ENCODE measurements around the gene KIAA0753.

DNA sequence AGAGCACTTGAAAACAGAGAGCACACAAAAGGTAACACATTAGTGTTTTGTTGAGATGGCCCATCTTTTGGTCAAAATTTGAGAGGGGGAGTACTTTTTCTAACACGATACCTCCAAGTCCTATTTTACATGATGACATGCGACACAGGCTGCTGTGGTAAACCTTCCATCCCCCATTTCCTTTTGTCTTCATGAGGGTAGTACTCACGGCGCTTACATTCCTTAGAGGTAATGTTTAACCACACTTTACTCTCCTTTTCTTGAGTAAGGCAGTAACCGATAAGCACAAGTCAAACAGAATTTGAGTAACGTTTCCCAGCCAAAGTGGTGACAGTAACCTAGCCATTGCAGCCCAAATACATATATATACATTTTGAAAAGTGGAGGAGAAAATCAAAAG lies 48.3 kb downstream of the KIAA0753 start:
- no peak for TF ChIP-seq EZH2phosphoT487 (IDR thresholded peaks at IDR 0.05; ENCODE audit: borderline replicate concordance, low read length)
- TF ChIP-seq, protein P1, sequence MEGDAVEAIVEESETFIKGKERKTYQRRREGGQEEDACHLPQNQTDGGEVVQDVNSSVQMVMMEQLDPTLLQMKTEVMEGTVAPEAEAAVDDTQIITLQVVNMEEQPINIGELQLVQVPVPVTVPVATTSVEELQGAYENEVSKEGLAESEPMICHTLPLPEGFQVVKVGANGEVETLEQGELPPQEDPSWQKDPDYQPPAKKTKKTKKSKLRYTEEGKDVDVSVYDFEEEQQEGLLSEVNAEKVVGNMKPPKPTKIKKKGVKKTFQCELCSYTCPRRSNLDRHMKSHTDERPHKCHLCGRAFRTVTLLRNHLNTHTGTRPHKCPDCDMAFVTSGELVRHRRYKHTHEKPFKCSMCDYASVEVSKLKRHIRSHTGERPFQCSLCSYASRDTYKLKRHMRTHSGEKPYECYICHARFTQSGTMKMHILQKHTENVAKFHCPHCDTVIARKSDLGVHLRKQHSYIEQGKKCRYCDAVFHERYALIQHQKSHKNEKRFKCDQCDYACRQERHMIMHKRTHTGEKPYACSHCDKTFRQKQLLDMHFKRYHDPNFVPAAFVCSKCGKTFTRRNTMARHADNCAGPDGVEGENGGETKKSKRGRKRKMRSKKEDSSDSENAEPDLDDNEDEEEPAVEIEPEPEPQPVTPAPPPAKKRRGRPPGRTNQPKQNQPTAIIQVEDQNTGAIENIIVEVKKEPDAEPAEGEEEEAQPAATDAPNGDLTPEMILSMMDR (IDR thresholded peaks at IDR 0.05; ENCODE audit: low read depth, low read length, poor library complexity, severe bottlenecking) = no peak
